COLO668 (cell line): ENCODE data around the gene INO80E.
A peak's percentile ranks its signal among the peaks of the same experiment; 100 is the strongest.
"Not testable (repeated sequence)": the region's sequence is repeated elsewhere in the genome, so short reads cannot be mapped to it uniquely, and the experiment has no call there.

ENCODE experiments used
- DNase-seq: peaks from one replicate; lab custom pipeline; 2025; ENCODE audit not compliant: unreplicated experiment; lab: John Stamatoyannopoulos, UW

The INO80E gene

DNA sequence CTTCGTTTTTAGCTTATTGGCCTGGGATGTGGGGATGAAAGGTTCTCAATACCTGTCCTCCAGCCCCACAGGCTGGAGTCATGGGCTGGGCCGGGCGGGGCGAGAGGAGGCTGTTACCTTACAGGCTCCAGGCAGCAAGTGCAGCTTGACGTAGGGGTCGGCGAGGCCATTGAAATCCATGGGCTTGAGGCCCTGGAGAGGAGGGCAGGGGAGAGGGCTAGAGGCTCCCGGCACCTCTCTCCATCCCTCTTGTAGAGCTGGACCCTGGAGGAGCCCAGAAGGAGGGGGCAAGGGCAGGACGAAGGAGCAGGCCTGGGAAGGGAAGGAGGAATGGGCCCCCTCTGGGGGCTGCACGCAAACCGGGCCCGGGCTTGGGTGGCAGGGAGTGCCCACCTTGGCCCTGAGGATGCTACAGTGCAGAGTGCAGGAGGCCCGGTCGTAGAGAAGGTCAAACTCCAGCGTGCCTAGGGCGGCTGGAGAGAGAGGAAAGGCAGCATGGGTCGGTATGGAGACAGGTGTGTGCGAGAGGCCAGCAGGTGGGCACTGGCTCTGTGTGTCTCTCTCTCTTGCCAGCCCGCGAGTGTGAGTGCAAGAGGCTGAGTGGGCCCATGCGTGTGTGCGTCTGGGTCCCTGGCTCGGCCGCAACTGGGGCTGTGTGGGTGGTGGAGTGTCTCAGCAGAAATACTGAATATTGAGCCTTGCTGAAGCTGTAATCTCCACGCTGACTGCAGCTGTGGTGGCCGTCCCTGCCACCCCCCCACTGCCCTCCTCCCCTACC is 13.2 kb downstream of the INO80E start:
- peak; percentile 61 for DNase-seq

DNA sequence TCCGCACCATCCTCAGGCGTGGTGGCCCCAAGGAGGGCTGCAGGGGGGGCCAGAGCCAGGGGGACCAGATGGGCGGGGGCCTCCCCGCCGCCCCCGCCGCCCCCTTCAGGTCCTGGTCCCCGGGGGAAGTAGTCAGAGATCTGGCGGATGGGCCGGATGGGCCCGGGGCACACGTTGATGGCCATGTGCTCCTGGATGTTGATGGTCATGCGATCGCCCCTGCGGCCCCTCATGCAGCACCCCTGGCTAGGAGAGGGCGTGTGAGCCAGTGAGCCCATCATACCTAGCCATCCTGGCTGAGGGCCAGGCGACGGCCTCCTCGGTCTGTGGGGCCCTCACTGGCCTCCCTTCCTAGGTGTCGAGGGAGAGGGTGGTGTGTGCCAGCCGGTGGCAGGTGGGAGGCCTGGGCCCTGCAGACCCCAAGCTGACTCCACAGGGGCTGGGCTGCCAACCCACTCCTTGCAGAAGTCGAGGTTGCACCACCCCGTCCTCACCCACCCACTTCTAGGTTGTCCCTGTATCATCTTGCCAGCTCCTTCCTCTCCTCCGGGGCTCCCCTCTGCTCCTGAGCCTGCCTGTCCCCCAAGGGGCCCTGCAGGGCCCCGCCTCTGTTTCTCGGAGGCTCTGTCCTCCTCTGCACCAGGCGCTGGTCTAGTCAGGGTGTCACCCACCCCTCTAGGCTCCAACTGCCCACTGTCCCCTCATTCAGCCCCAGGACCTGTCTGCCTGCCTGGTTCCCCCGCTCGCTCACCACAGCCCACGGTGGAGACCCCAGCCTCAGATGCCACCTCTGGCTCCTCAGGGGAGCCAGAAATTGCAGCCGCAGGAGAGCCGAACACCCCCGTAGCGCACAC is 14.2 kb downstream of the INO80E start:
- peak; percentile 23 for DNase-seq

DNA sequence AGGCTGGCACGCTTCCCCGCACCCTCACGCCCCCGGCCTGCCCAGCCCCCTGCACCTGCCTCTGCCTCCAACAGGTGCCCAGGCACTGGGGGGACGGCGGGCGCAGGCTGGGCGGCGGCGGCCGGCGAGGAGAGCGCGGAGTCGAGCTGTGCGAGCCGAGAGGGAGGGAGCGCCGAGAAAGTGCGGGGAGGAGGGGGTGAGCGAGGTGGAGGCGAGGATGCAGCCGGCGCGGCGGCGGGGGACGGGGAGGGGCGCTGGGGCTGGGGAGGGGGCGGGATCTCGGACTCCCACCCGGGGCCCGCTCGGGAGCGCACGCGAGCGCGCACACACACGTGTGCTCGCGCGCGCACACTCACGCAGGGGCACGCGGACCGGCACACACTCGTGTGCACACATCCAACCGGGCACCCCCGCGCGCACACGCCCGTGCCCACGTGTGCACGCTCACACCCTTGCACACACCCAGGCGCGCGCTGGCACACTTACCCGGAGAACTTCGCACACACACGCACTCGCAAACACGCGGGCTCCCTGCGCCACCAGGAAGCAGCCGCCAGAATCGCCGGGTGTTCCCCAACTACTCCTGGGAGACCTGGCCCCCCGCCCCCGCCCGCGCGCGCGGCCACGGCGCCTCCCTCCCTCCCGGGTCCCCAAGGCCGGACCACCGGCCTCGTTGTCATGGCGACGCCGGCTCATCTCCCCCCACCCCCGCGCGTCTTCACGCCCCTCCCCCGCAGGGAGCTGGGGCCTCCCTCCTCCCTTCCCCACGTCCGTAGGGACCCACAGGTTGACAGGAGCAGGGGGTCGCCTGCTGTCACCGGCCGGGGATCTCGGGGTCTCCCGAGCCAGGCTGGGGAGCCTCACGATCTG is 15.0 kb downstream of the INO80E start, which contains the start of gene DOC2A:
Gene DOC2A, minus strand, starts transcription at position 184 of the 870 bp plus-strand sequence. CDS start 805 bp downstream, outside the sequence.
- DNase-seq, result peak; percentile 68

DNA sequence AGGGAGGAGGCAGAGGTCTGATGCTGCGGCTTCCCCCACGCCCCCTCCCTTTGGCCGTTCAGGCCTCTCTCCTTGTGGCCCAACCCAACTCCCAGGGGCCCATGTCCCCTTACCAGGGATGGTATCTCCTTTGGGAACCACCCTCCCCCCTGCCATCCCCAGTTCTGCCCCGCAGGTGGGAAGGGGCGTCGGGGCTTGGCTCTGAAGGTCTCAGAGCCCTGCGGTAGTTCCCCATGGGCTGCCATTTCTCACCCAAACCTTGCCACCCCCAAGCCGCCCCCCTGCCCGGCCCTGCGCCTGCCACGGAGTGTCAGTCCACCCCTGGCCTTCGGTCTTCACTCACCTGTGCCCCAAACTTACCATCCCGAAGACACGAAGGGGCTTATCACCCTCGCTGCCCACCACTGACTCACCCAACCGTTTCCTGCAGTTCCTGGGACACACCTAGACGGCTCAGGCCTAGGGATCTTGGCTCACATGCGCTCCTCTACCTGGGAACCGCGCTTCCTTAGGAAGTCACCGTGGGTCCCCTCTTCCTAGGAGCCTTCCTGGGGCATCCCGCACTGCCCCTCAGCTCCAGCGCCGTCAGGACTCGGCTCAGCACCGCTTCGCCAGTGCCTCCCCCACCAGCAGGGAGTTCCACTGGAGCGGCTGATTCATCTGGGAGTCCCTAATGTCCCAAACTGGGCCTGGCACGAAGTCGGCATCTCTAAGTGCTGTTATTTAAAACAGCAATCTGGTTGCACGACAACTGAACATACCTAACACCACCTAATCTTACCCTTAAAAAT is 15.9 kb downstream of the INO80E start:
- no peak for DNase-seq

DNA sequence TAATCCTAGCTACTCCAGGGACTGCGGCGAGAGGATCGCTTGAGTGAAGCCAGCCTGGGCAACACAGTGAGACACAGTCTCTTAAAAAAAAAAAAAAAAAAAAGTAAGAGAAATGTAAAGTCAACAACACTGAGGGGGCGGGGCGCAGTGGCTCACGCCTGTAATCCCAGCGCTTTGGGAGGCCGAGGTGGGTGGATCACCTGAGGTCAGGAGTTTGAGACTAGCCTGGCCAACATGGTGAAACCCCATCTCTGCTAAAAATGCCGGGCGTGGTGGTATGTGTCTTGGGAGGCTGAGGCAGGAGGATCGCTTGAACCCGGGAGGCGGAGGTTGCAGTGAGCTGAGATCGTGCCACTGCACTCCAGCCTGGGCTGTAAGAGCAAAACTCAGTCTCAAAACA is 16.6 kb downstream of the INO80E start:
- not testable (repeated sequence) for DNase-seq

DNA sequence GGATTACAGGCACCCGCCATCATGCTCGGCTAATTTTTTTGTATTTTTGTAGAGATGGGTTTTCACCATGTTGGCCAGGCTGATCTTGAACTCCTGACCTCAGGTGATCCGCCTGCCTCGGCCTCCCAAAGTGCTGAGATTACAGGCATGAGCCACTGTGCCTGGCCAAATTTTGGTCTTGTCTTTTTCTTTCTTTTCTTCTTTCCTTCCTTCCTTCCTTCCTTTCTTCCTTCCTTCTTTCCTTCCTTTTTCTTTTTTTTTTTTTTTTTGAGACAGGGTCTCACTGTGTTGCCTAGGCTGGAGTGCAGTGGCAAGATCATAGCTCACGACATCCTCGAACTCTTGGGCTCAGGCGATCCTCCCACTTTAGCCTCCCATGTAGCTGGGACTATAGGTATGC is 19.4 kb downstream of the INO80E start:
- DNase-seq, result not testable (repeated sequence)

DNA sequence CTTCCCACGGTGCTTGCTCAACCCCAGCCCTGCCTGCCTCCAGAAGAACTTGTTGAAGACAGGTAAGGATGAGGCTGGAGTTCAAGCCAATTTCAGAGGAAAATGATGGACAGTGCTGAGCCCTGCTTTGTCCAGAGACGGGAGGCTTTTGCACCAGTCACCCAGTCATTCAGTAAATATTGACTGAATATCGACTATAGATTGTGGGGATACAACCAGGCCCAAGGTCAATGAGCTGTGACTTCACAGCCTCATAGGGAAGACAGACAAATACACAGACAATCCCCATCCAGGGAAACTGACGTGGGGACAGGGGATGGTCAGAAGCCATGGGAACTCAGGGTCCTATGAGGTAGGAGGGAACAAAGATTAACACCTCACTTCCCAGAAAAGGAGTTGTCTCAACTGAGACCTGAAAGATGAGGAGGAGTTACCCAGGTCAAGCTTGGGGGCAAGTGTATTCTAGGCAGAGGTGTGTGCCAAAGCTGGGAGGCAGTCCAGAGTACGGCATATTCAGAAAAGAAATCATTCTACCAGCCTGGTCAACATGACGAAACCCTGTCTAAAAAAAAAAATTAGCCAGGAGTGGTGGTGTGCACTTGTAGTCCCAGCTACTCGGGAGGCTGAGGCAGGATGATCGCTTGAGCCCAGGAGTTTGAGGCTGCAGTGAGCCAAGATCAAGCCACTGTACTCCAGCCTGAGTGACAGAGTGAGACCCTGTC is 20.7 kb downstream of the INO80E start:
- DNase-seq, result no peak

DNA sequence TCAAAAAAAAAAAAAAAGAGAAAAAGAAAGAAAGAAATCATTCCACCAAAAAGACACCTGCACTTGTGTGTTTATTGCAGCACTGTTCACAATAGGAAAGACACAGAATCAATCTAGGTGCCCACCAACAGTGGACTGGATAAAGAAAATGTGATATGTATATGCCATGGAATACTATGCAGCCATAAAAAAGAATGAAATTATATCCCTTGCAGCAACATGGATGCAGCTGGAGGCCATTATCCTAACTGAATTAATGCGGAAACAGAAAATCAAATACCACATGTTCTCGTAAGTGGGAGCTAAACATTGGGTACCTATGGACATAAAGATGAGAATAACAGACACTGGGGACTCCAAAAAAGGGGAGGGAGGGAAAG is 21.2 kb downstream of the INO80E start:
- DNase-seq, result no peak

DNA sequence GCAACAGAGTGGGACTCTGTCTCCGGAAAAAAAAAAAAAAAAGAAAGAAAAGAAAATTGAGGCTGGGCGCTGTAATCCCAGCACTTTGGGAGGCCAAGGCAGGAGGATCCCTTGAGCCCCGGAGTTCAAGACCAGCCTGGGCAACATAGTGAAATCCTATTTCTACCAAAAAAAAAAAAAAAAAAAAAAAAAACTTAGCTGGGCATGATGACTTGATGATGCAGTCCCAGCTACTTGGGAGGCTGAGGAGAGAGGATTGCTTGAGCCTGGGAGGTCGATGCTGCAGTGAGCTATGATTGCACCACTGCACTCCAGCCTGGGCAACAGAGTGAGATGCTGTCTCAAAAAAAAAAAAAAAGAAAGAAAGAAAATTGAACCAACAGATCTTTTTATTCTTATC is 21.9 kb downstream of the INO80E start:
- not testable (repeated sequence) for DNase-seq

DNA sequence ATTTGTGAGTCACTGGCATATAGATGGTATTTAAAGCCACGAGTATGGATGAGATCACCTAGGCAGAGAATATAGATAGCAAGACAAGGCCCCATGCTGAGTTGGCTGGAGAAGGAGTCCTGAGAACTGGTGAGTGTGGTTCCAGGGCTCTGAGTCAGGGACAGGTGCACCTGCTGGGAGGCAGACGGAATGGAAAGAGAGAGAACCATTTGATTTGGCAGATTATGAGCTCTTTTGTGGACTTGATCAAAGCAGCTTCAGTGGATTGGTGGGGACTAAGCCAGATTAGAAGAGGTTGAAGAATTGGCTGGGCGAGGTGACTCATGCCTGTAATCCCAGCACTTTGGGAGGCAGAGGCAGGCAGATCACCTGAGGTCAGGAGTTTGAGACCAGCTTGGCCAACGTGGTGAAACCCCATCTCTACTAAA is 22.7 kb downstream of the INO80E start:
- DNase-seq, result peak; percentile 39

DNA sequence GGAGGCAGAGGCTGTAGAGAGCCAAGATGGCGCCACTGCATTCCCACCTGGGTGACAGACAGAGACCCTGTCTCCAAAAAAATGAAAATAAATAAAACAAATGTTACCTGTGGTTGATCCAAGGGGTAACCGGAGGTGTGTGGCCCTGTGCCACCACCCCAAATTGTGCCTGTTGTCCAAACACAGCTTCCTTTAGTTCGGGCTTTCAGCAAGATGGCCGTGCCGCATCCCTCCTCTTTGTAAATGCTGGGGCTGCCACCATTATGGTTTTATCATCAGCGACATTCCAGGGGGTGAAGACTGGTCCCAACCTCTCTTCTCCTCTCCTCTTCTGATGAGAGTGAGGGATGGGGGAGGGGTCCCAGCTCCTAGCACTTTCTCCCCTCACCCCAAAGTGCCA is 26.8 kb downstream of the INO80E start, which contains the start of gene C16orf92:
Gene C16orf92, plus strand, starts transcription at position 312 of the 400 bp plus-strand sequence. CDS start 143 bp downstream, outside the sequence.
- no peak for DNase-seq

DNA sequence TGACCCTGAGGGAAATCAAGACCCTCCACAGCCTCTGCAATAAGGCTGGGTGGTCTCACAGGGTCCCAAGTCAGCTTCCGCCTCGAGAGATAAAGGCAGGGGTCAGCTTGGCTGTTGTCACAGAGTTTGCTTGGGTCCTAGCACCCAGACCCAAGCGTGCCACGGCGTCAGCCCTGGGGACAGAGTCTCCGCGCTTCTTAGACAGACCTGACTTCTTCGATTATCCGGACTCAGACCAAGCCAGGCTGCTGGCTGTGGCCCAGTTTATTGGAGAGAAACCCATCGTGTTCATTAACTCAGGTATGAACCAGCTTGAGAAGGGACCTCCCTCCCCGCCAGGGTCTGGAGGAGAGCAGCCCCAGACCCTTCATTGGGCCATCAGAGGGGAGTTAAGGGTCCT is 27.5 kb downstream of the INO80E start:
- DNase-seq, result no peak

DNA sequence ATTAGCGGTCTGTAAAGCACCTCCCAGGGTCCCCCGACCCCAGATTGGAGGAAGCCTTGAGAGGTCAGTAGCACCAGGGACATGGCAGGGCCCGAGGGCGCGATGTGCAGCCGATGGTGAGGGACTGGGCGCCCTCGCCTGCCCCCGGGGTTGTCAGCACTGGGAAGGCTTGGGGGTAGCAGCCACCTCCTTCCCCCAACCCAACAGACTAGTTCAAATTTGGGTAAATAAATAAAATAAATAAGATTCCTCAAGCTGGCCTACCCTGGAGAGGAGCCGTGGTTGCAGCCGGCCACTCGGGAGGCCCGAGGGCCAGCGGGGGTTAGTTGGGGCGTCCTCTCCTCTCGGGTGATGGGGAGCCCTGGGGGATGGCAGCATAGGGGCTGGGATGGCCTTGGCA is 28.4 kb downstream of the INO80E start:
- DNase-seq, result no peak

DNA sequence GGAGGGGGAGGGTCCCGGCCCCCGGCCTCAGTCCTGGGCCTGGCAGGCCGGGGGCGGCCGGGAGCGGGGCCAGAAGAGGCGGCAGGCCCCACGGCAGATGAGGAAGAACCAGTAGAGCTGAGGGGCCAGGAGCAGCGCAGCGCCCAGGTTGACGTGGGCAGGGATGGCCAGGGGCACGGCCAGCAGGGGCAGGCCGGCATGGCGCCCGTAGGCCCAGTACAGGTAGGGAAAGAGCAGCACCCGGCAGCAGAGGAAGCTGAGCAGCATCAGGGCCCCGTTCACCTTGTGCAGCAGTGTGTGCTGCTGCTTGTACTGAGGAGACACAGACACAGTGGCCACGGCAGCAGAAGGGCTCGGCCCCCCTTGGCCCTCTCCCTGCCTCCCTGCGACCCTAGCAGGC is 29.1 kb downstream of the INO80E start:
- no peak for DNase-seq

DNA sequence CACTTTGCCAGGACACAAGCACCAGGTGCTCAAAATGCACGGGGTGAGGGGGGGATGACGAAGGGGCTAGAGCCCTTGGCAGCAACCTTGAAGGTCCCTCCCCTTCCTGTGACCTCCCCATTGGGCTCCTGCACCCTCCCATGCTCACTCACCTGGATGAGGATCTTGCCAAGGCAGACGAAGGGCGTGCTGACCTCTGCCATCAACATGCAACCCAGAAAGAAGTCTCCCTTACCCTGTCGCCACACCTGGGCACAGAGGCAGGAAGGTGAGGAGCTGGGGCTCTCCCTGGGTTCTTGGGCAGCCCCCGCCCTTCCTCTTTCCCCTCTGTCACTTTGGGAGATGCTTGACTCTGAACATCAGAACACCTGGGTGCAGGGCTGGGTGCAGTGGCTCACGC is 29.5 kb downstream of the INO80E start:
- DNase-seq, result no peak

DNA sequence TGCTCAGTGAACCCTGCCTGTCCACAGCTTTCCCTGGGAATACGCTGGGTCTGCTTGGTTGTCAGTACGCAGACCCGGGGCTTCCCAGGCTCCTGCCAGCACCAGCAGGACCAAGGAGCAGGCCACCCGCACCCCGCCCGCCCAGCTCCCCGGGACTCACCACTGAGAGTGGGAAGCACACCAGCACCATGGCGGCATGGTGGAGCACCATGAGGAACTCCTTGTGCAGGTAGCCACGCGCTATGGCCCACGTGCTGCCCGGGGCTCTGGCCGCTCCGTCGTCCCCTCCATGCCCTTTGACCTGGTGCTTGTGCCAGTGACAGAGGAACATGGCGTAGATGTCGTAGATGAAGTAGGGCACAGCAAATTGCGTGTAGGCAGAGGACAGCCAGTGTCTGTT is 30.4 kb downstream of the INO80E start:
- no peak for DNase-seq

DNA sequence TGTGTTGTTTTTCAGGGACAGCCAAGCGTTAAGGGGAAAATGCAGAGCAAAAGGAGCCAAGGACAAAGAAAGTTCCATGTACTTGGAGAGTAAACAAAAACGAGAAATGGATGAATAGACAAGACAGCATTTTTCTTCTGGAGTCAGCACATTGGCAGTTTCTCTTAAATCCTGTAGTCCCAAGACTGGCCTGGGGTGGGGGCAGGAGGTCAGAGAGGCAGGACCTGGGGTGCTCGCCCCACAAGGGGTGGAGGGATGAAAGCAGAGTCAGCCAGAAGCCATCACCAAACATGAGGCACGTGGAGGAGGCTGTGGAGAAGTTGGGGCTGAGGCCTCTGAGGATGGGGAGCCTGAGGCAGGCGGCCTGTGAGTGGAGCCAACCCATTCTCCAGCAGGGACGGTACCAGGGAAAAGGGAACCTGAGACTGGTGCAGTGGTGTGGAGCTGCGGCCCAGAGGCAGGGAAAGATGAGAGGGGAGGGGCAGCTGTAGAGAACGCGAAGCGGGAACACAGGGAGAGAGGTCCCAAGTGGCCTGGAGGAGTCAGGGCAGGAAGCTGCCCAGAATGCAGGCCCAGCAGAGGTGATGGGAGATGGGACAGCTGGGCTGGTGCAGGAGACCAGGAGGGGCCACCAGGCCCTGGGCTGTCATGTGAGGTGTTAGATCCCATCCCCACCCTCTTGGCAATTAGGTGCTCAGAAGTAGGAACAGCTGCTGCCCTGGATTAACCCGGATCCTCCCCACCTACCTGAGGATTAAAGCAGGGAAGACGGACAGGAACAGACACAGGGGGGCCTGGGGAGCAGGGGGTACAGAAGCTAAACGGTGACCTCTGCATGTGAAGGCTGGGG is 31.8 kb downstream of the INO80E start:
- DNase-seq, result no peak

DNA sequence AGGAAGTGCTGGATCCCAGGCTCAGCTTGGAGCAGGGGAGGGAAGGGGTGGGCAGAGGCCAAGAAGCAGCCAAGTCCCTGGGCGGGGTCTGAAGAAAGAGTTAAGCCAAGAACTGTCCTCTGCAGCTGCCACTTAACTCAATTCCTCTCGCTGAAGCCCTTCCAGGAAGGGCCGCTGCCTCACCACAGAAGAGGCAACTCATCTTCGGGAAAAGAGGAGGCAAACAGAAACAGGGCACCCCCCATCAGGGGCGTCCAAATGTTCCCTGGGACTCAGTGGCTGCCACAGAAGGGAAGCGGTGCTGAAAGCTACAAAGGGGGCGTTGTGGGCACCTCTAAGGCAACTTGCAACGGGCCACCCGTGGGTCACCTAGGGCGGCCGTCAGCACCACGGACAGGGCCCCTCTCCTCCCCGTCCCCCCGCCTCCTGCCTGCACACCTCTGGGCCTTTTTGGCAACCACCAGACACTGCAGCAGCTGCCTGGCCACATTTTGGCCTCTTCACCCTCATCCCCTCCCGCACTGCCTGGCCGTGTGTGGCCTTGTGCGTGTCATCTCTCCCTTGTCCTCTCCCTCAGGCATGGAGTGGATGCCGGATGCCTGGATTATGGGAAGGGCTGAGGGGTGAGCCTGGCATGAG is 32.5 kb downstream of the INO80E start:
- no peak for DNase-seq
